GM19328 (cell line): ENCODE measurements around the gene CAPZB.

Experiments
- ATAC-seq: cut with Tn5 transposase; IDR thresholded peaks from one replicate; pipeline ENCODE4 v1.9.1; 2021; ENCODE audit warnings: mild to moderate bottlenecking, moderate library complexity; ENCODE audit not compliant: unreplicated experiment

Gene CAPZB

GRCh38 chr1:19371226-19372135 lies 113.9 kb downstream of the CAPZB start:
- no peak for ATAC-seq

GRCh38 chr1:19370453-19371170 lies 114.7 kb downstream of the CAPZB start:
- ATAC-seq, result no peak

- no peak for ATAC-seq
Observed at GRCh38 chr1:19369396-19370090, 115.8 kb downstream of the CAPZB start.

GRCh38 chr1:19368964-19369363 lies 116.4 kb downstream of the CAPZB start:
- no peak for ATAC-seq

- no peak for ATAC-seq
Observed at GRCh38 chr1:19368050-19368449, 117.3 kb downstream of the CAPZB start.

- ATAC-seq, result no peak
Observed at GRCh38 chr1:19367584-19368041, 117.7 kb downstream of the CAPZB start.

GRCh38 chr1:19366599-19367536 lies 118.5 kb downstream of the CAPZB start:
- ATAC-seq, result no peak

- no peak for ATAC-seq
Observed at GRCh38 chr1:19365721-19366120, 119.6 kb downstream of the CAPZB start.

GRCh38 chr1:19363536-19364152 lies 121.7 kb downstream of the CAPZB start:
- ATAC-seq, result no peak

- ATAC-seq, result no peak
Observed at GRCh38 chr1:19361611-19362147, 123.7 kb downstream of the CAPZB start.

- ATAC-seq, result no peak
Observed at GRCh38 chr1:19360843-19361610, 124.3 kb downstream of the CAPZB start.

- ATAC-seq, result no peak
Observed at GRCh38 chr1:19360432-19360831, 124.9 kb downstream of the CAPZB start.

- ATAC-seq, result no peak
Observed at GRCh38 chr1:19360016-19360415, 125.3 kb downstream of the CAPZB start.

GRCh38 chr1:19359357-19359756 lies 126.0 kb downstream of the CAPZB start:
- ATAC-seq, result no peak

GRCh38 chr1:19358710-19359109 lies 126.6 kb downstream of the CAPZB start:
- ATAC-seq, result no peak

GRCh38 chr1:19357299-19357986 lies 127.9 kb downstream of the CAPZB start:
- ATAC-seq, result no peak

GRCh38 chr1:19356266-19356665 lies 129.1 kb downstream of the CAPZB start:
- no peak for ATAC-seq

- no peak for ATAC-seq
Observed at GRCh38 chr1:19354531-19354981, 130.8 kb downstream of the CAPZB start.
